HepG2 (cell line): ENCODE data around the gene MAPK14. TPM values are rescaled to one million over a fixed set of nuclear protein-coding genes. Genes with fewer than 3 reads are reported as not detected.

ENCODE experiments used
- FOXJ3 ChIP-seq: sonication (generic); formaldehyde crosslinking; IDR thresholded peaks from 2 replicates; pipeline ENCODE4 v1.4.0; 2020; ENCODE audit warnings: missing genetic modification reagents, mild to moderate bottlenecking, borderline replicate concordance
- GATAD2A ChIP-seq: IDR thresholded peaks from 2 replicates; pipeline ENCODE4 v1.6.1; 2016
- JUN ChIP-seq: sonication (generic); formaldehyde crosslinking; IDR thresholded peaks from 2 replicates; pipeline ENCODE4 v1.4.0; 2020; ENCODE audit warnings: mild to moderate bottlenecking, missing genetic modification reagents
- KDM3A ChIP-seq: IDR thresholded peaks from 2 replicates; pipeline ENCODE4 v1.6.1; 2018; ENCODE audit warnings: low read depth, missing compliant biosample characterization
- KLF13 ChIP-seq: sonication (generic); formaldehyde crosslinking; IDR thresholded peaks from 2 replicates; pipeline ENCODE4 v1.4.0; 2020; ENCODE audit warnings: mild to moderate bottlenecking, missing genetic modification reagents
- MAZ ChIP-seq, 2 experiments: sonication (generic) in 1 of 2; formaldehyde crosslinking in 1 of 2; IDR thresholded peaks; 2 replicates each; pipeline versions ENCODE4 v1.5.0 to v1.6.1; 2012 to 2020; ENCODE audit warnings: low read depth in 2 of 2, mild to moderate bottlenecking in 2 of 2, borderline replicate concordance in 1 of 2, improper control_type of control experiment in 1 of 2, low read length in 1 of 2, missing genetic modification reagents in 1 of 2, moderate library complexity in 1 of 2
- MXI1 ChIP-seq: IDR thresholded peaks from 3 replicates; pipeline ENCODE4 v1.6.1; 2012; ENCODE audit warnings: low read depth, low read length, inconsistent platforms, borderline replicate concordance
- SKI ChIP-seq: fragments of 450-650 bp; IDR thresholded peaks from one replicate; pipeline ENCODE4 v1.6.1; 2018; ENCODE audit warnings: mild to moderate bottlenecking; ENCODE audit not compliant: partially characterized antibody
- SOX6 ChIP-seq, 2 experiments: fragments of 450-650 bp in 1 of 2; sonication (generic) in 1 of 2; formaldehyde crosslinking in 1 of 2; IDR thresholded peaks; 2 replicates each; pipeline versions ENCODE4 v1.4.0 to v1.6.1; 2017 to 2020; ENCODE audit warnings: antibody characterized with exemption in 1 of 2, mild to moderate bottlenecking in 1 of 2, missing genetic modification reagents in 1 of 2
- TEAD3 ChIP-seq: optimal IDR thresholded peaks from 2 replicates; pipeline ENCODE3; 2016; ENCODE audit warnings: borderline replicate concordance
- TOE1 ChIP-seq: sonication (generic); formaldehyde crosslinking; IDR thresholded peaks from 2 replicates; pipeline ENCODE4 v1.4.0; 2020; ENCODE audit warnings: mild to moderate bottlenecking, missing genetic modification reagents
- ZNF614 ChIP-seq: IDR thresholded peaks from 2 replicates; pipeline ENCODE4 v1.6.1; 2018; ENCODE audit warnings: missing biosample characterization, missing genetic modification reagents, inconsistent platforms, borderline replicate concordance
- polyA plus RNA-seq, 8 experiments: library from polyadenylated mRNA; depleted of rRNA in 3 of 8; stranded (reverse) in 7 of 8; unstranded in 1 of 8; fragments of >200 nt; fragmentation: Illumina TruSeq in 4 of 8; extraction: Trizol in 4 of 8; gene quantifications; 2 replicates each; pipeline versions ENCODE4 v1.2.1 to v1.2.3, GENCODE V29; 2011 to 2016; ENCODE audit warnings: low read depth in 4 of 8, missing spikeins in 1 of 8, mixed read lengths in 1 of 8; ENCODE audit not compliant: insufficient read depth in 1 of 8
- total RNA-seq, 5 experiments: library from RNA; depleted of rRNA; stranded (reverse); fragments of >200 nt; fragmentation: Illumina TruSeq; extraction: Trizol; gene quantifications; 2 replicates each; pipeline ENCODE4 v1.2.3, GENCODE V29; 2016; ENCODE audit warnings: low read depth in 1 of 5
- TF ChIP-seq, protein P1 (sequence below): sonication (generic); formaldehyde crosslinking; IDR thresholded peaks from 2 replicates; pipeline ENCODE4 v1.5.0; 2020; ENCODE audit warnings: mild to moderate bottlenecking, missing genetic modification reagents, borderline replicate concordance
- TF ChIP-seq, protein P2 (sequence below): IDR thresholded peaks from 2 replicates; pipeline ENCODE4 v1.6.1; 2016; ENCODE audit warnings: low read depth, missing genetic modification reagents, missing compliant biosample characterization
- TF ChIP-seq, protein P3 (sequence below): sonication (generic); formaldehyde crosslinking; conservative IDR thresholded peaks from 2 replicates; pipeline ENCODE4 v1.4.0; 2020; ENCODE audit warnings: missing genetic modification reagents
- TF ChIP-seq, protein P4 (sequence below): IDR thresholded peaks from 2 replicates; pipeline ENCODE4 v1.6.1; 2018; ENCODE audit warnings: missing genetic modification reagents

The MAPK14 gene
- total and polyA plus RNA-seq, 2 of the 13 experiments (the other 11 are each of a cell fraction or from before 2014, with no cell fraction given): 66.3 to 67.3 TPM

DNA sequence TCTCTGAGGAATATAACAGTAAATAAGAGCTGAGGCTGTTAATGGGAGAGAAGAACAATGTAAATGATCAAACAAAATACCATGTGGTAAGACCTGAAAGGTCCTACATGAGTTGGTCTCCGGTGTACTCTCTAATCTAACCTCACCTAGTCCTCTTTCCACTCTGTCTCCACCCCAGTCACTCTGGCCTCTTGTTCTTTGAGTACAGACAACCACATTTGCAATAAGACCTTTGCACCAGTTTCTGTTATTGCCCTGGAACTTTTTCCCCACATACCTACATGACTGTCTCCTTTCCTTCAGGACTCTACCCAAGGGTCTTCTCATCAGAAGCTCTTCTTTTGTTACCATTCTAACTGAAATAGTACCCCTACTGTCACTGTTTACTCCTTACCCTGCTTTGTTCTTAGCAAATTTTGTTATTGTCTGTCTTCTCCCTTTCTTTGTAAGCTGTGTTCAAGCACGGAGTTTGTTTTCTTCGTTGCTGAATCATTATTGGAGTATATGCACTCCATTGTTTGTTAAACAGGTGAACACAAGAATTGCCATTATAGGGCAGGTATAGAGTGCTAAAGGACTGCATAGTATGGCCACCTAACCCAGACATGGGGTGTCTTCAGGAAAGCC lies 37.3 kb downstream of the MAPK14 start (continued):
- TF ChIP-seq, protein P1, sequence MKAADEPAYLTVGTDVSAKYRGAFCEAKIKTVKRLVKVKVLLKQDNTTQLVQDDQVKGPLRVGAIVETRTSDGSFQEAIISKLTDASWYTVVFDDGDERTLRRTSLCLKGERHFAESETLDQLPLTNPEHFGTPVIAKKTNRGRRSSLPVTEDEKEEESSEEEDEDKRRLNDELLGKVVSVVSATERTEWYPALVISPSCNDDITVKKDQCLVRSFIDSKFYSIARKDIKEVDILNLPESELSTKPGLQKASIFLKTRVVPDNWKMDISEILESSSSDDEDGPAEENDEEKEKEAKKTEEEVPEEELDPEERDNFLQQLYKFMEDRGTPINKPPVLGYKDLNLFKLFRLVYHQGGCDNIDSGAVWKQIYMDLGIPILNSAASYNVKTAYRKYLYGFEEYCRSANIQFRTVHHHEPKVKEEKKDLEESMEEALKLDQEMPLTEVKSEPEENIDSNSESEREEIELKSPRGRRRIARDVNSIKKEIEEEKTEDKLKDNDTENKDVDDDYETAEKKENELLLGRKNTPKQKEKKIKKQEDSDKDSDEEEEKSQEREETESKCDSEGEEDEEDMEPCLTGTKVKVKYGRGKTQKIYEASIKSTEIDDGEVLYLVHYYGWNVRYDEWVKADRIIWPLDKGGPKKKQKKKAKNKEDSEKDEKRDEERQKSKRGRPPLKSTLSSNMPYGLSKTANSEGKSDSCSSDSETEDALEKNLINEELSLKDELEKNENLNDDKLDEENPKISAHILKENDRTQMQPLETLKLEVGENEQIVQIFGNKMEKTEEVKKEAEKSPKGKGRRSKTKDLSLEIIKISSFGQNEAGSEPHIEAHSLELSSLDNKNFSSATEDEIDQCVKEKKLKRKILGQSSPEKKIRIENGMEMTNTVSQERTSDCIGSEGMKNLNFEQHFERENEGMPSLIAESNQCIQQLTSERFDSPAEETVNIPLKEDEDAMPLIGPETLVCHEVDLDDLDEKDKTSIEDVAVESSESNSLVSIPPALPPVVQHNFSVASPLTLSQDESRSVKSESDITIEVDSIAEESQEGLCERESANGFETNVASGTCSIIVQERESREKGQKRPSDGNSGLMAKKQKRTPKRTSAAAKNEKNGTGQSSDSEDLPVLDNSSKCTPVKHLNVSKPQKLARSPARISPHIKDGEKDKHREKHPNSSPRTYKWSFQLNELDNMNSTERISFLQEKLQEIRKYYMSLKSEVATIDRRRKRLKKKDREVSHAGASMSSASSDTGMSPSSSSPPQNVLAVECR (CRISPR knock-in tag): peak; percentile 55; the same call in 1 of the 2 replicates
- TF ChIP-seq MAZ (IDR thresholded peaks at IDR 0.05; ENCODE audit: borderline replicate concordance, low read depth, low read length): no peak
- TF ChIP-seq MAZ (CRISPR knock-in tag; IDR thresholded peaks at IDR 0.05; ENCODE audit: low read depth): peak; percentile 36; the same call in 1 of the 2 replicates
- peak; percentile 62 for TF ChIP-seq SKI
- peak; percentile 89 for TF ChIP-seq TEAD3 (CRISPR knock-in tag)
- peak; percentile 79; the same call in 1 of the 2 replicates for TF ChIP-seq KDM3A
- TF ChIP-seq, protein P2, sequence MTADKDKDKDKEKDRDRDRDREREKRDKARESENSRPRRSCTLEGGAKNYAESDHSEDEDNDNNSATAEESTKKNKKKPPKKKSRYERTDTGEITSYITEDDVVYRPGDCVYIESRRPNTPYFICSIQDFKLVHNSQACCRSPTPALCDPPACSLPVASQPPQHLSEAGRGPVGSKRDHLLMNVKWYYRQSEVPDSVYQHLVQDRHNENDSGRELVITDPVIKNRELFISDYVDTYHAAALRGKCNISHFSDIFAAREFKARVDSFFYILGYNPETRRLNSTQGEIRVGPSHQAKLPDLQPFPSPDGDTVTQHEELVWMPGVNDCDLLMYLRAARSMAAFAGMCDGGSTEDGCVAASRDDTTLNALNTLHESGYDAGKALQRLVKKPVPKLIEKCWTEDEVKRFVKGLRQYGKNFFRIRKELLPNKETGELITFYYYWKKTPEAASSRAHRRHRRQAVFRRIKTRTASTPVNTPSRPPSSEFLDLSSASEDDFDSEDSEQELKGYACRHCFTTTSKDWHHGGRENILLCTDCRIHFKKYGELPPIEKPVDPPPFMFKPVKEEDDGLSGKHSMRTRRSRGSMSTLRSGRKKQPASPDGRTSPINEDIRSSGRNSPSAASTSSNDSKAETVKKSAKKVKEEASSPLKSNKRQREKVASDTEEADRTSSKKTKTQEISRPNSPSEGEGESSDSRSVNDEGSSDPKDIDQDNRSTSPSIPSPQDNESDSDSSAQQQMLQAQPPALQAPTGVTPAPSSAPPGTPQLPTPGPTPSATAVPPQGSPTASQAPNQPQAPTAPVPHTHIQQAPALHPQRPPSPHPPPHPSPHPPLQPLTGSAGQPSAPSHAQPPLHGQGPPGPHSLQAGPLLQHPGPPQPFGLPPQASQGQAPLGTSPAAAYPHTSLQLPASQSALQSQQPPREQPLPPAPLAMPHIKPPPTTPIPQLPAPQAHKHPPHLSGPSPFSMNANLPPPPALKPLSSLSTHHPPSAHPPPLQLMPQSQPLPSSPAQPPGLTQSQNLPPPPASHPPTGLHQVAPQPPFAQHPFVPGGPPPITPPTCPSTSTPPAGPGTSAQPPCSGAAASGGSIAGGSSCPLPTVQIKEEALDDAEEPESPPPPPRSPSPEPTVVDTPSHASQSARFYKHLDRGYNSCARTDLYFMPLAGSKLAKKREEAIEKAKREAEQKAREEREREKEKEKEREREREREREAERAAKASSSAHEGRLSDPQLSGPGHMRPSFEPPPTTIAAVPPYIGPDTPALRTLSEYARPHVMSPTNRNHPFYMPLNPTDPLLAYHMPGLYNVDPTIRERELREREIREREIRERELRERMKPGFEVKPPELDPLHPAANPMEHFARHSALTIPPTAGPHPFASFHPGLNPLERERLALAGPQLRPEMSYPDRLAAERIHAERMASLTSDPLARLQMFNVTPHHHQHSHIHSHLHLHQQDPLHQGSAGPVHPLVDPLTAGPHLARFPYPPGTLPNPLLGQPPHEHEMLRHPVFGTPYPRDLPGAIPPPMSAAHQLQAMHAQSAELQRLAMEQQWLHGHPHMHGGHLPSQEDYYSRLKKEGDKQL: 0 out of 2 replicates have a peak, but pooled peaks have one; percentile 47
- TF ChIP-seq, protein P3, sequence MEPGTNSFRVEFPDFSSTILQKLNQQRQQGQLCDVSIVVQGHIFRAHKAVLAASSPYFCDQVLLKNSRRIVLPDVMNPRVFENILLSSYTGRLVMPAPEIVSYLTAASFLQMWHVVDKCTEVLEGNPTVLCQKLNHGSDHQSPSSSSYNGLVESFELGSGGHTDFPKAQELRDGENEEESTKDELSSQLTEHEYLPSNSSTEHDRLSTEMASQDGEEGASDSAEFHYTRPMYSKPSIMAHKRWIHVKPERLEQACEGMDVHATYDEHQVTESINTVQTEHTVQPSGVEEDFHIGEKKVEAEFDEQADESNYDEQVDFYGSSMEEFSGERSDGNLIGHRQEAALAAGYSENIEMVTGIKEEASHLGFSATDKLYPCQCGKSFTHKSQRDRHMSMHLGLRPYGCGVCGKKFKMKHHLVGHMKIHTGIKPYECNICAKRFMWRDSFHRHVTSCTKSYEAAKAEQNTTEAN (CRISPR knock-in tag): peak; percentile 67; the same call in 1 of the 2 replicates
- peak; percentile 86 for TF ChIP-seq GATAD2A (CRISPR knock-in tag)
- TF ChIP-seq KLF13 (CRISPR knock-in tag): no peak
- TF ChIP-seq, protein P4, sequence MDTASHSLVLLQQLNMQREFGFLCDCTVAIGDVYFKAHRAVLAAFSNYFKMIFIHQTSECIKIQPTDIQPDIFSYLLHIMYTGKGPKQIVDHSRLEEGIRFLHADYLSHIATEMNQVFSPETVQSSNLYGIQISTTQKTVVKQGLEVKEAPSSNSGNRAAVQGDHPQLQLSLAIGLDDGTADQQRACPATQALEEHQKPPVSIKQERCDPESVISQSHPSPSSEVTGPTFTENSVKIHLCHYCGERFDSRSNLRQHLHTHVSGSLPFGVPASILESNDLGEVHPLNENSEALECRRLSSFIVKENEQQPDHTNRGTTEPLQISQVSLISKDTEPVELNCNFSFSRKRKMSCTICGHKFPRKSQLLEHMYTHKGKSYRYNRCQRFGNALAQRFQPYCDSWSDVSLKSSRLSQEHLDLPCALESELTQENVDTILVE (CRISPR knock-in tag): peak; percentile 67
- TF ChIP-seq TOE1 (CRISPR knock-in tag): peak; percentile 47; the same call in 1 of the 2 replicates
- peak; percentile 70; the same call in 1 of the 2 replicates for TF ChIP-seq ZNF614 (CRISPR knock-in tag)
- TF ChIP-seq MXI1: peak; percentile 31; the same call in 1 of the 3 replicates
- TF ChIP-seq SOX6 (IDR thresholded peaks at IDR 0.05): no peak
- peak; percentile 88 for TF ChIP-seq SOX6 (CRISPR knock-in tag; IDR thresholded peaks at IDR 0.05)
- TF ChIP-seq FOXJ3: peak; percentile 64; the same call in 1 of the 2 replicates
- TF ChIP-seq JUN (CRISPR knock-in tag): no peak
